HG03039 (cell line): ENCODE data around the gene TMEM139.
A peak's percentile ranks its signal among the peaks of the same experiment; 100 is the strongest.

Source experiments
- ATAC-seq: cut with Tn5 transposase; IDR thresholded peaks from one replicate; pipeline ENCODE4 v1.9.1; 2021; ENCODE audit warnings: mild to moderate bottlenecking, moderate library complexity; ENCODE audit not compliant: unreplicated experiment

TMEM139 gene

GRCh38 chr7:143321734-143322133, 37.0 kb downstream of the TMEM139 start:
- ATAC-seq = no peak

- no peak for ATAC-seq
Measured at GRCh38 chr7:143322760-143323633, 38.2 kb downstream of the TMEM139 start.

- ATAC-seq = no peak
Measured at GRCh38 chr7:143323653-143324052, 38.9 kb downstream of the TMEM139 start.

DNA sequence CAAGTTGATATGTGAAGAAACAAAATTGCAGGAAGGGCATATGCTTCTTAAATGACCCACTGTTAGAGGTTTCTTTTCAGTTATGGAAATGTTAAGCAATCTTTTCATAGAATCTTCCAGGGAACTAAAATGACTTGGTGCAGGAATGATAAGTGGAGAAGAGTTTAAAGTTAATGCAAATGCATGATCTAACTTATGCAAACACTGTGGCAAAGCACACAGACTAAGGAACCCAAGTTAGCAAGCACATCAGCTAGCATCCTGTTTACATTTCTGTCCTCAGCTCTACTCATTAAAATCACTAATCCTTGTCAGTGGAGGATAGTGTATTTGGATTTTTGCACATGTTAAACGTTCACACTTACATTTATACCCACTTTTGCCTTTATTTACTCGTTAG, 40.5 kb downstream of the TMEM139 start:
- ATAC-seq = peak; percentile 48

DNA sequence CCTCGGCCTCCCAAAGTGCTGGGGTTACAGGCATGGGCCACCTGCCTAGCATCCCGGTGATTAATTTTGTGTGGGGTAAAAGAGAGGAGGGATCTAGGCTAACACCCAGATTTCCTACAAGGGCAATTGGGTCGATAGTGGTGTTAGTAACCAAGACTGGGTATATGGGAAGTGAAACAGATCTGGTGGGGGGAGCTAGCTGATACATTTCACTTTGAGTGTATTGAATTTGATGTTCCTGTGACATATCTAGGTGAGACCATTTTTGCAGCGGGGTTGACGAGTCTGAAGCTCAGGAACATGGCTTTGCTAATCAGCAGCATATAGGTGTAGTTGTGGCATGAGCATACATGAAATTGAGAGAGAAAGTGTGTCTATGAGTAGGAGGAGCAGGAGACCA, 43.1 kb downstream of the TMEM139 start:
- ATAC-seq = peak; percentile 40

GRCh38 chr7:143329471-143330170, 44.9 kb downstream of the TMEM139 start:
- ATAC-seq = no peak

DNA sequence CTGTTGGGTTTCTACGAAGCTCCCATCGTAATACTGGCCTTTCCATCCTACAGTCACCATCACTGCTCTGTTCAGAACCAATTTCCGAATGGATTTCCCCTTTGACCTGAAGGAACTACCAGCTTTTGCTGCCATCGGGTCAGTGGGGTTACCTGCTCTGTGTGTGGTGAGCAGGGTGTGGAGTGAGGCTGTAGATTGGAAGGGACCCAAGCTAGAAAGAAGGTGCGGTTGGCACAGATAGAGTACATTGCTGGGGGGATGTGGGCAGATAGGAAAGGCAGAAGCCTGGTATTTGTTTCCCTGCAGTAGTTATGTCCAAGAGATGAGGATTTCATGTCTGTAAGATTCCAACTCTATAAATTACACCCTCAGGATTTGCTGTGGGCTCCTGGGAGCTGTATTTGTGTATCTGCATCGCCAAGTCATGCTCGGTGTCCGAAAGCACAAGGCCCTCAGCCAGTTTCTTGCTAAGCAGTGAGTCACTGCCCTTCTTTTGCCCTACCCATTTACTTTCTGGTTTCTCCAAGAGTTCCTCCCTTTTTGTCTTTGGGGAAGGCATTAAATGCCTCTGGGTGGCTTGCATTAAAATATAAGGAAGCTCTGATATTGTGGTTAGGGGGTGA, 46.5 kb downstream of the TMEM139 start:
- no peak for ATAC-seq

- ATAC-seq = no peak
Measured at GRCh38 chr7:143334244-143334643, 49.5 kb downstream of the TMEM139 start.

DNA sequence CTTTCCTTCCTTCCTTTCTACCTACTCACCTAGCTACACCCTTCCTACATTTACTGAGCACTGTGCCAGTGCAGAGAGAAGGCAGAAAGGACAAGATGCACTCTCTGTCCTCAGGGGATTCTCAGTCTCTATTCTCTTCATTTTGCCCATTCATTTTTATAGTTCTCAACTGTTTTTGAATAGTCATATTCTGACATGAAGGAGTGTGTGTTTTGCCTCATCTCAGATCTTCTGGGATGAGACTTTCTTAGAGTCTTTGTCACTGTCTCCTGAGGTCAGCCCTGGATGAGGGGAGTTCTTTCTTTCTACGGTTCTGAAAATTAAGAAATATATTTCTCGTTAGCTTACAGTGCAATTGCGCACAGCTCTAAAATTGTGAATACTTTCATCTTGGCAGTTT, 52.5 kb downstream of the TMEM139 start:
- ATAC-seq = no peak
